ENCODE results near the gene NANS.

The NANS gene

DNA sequence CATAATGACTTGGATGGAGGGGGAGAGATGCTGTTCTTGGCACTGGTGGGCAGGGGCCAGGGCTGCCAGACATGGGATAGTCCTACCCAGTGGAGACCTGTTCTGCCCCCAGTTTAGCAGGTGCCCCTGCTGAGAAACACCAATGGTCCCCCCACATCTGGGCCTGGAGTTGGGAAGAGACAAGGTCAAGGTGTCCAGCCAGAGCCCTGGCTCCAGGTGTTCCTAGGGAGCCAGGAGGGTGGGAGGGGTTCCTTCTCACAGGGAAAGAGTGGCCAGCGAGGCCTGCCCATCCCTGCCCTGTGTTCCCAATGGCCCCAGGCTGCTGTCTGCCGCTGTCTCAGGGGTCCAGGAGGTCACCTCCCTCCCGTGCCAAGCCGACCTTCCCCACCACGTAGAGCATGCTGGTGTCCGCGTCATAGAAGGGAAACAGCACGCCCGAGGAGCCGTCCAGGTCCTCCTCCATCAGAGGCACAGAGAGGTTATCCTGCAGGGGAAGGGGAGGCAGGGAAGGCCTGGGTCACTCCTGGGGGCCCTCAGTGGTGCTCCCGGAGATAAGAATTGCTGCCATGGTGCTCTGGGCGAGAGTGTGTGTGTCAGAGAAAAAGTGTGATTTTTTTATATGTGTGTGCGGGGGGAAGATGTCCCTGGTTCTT, 74.2 kb downstream of the NANS start:
- H3K4me3 ChIP-seq (ENCODE audit: low read depth in 1 of 2, low read length in 1 of 2), result no peak overlapping the region
- H3K27me3 ChIP-seq, result no peaks in the 10 kb centered on the region
- peaks cover 16 to 24% of the 10 kb centered on the region in 2 experiments for H3K4me1 ChIP-seq (ENCODE audit: control insufficient read depth in 1 of 2, insufficient read depth in 1 of 2, low read depth in 1 of 2, low read length in 1 of 2)
- H3K36me3 ChIP-seq, result peaks cover 80% of the 10 kb centered on the region
- peak overlapping the region; percentile 85 for H3K27ac ChIP-seq
- no peaks in the 10 kb centered on the region for H3K9me3 ChIP-seq
- TF ChIP-seq, protein P1, sequence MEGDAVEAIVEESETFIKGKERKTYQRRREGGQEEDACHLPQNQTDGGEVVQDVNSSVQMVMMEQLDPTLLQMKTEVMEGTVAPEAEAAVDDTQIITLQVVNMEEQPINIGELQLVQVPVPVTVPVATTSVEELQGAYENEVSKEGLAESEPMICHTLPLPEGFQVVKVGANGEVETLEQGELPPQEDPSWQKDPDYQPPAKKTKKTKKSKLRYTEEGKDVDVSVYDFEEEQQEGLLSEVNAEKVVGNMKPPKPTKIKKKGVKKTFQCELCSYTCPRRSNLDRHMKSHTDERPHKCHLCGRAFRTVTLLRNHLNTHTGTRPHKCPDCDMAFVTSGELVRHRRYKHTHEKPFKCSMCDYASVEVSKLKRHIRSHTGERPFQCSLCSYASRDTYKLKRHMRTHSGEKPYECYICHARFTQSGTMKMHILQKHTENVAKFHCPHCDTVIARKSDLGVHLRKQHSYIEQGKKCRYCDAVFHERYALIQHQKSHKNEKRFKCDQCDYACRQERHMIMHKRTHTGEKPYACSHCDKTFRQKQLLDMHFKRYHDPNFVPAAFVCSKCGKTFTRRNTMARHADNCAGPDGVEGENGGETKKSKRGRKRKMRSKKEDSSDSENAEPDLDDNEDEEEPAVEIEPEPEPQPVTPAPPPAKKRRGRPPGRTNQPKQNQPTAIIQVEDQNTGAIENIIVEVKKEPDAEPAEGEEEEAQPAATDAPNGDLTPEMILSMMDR (IDR thresholded peaks at IDR 0.05), result no peak

DNA sequence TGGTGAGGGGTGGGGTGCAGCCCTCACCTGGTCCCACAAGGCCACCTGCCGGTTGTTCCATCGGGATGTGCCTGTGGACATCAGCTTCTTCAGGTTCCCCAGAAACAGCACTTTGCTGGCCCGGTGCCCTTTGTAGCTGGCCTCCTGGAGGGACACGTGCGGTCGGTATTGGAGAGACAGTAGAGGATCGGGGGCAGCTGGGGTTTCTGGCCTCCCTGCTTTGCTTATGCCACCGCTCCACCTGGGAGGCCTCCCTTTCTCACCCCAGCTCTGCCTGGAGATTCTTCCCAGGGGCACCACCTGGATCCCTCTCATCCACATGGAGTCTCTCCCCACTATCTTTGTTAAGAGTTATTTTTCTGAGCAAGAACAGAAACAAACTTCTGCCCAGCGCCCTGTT, 75.6 kb downstream of the NANS start:
- Histone ChIP-seq H3K4me1 (ENCODE audit: control insufficient read depth in 1 of 2, insufficient read depth in 1 of 2, low read depth in 1 of 2, low read length in 1 of 2) (peaks cover 16 to 24% of the 10 kb centered on the region in 2 experiments), H3K36me3 (peaks cover 80% of the 10 kb centered on the region)

More for the DNA sequence above, 75.6 kb downstream of the NANS start:
- Histone ChIP-seq H3K4me3 (ENCODE audit: low read depth in 1 of 2, low read length in 1 of 2) (no peak overlapping the region), H3K27me3 (no peaks in the 10 kb centered on the region), H3K27ac (no peak overlapping the region), H3K9me3 (no peaks in the 10 kb centered on the region)
- TF ChIP-seq, protein P1 (IDR thresholded peaks at IDR 0.05), result no peak

Measured in neutrophil (primary cell).